Heart left ventricle (tissue), 13 donors: ENCODE data around the gene IGFN1.

ENCODE experiments used
- CTCF ChIP-seq, 12 donors: fragments of 200-600 bp; sonication (generic) in 4 of 12; IDR thresholded peaks; one replicate each; pipeline versions ENCODE4 v1.5.0 to v1.8.0; 2018 to 2022; ENCODE audit warnings: antibody characterized with exemption in 12 of 12, mild to moderate bottlenecking in 5 of 12
- POLR2A ChIP-seq, 2 donors: fragments of 450-650 bp; IDR thresholded peaks; one replicate each; pipeline ENCODE4 v1.6.1; 2017; ENCODE audit warnings: antibody characterized with exemption in 2 of 2, mild to moderate bottlenecking in 2 of 2, moderate library complexity in 2 of 2
- donor health status: ischemic (EF 13 %, LVEDD 7.1; RV severe dilation, severe dysfunction).
- donor health status: DM: no; HTN: yes; CAD: no.
- donor health status: DM: no; HTN: no; CAD: no.
- donor health status: ischemic (EF 25% LVEDD 6.9; RV normal size, moderate dysfunction).
- donor health status: ischemic (EF 25% LVEDD 5.7; RV mildly dilated, moderate dysfunction).
- donor health status: ischemic (EF 35%, LVEDD 5.7; RV mildly dilated, moderate dysfunction).
- donor health status: nonischemic (EF 11% LVEDD 7.7; RV severe dilation, severe dysfunction).
- donor health status: DM: yes; HTN: yes; CAD: no.
- donor health status: PGD.
- donor health status: ischemic (EF 29% LVEDD 5.4; RV normal size, mild dysfunction).
- donor health status: nonischemic (EF 23%, LVEDD 6.1; RV moderate dilation, normal function).

- TF ChIP-seq CTCF (IDR thresholded peaks at IDR 0.05), result no peak
- no peak for TF ChIP-seq POLR2A (IDR thresholded peaks at IDR 0.05)
Measured at GRCh38 chr1:201252944-201253371, 62.3 kb downstream of the IGFN1 start.
